PC-3 (cell line): Measurements from ENCODE around the gene SLAMF6. TPM values are rescaled to one million over a fixed set of nuclear protein-coding genes. Genes with fewer than 3 reads are reported as not detected.
"Not testable (repeated sequence)": the region's sequence is repeated elsewhere in the genome, so short reads cannot be mapped to it uniquely, and the experiment has no call there.

ENCODE experiments used
- ATAC-seq: fragments of 200-7000 bp; cut with Tn5 transposase; 2 replicates; pipeline ENCODE4 v1.9.1; 2020; ENCODE audit warnings: mild to moderate bottlenecking, moderate library complexity
- BruUV-seq: library from RNA; stranded (reverse); fragments of 400-500 nt; replicated peaks from 2 replicates; lab custom pipeline; 2021; lab: Mats Ljungman, UMichigan
- CTCF ChIA-PET: fragments of 300-600 bp; sonication (Branson Sonifier 250); formaldehyde crosslinking; loops from one replicate; lab custom pipeline; 2022; ENCODE audit warnings: antibody characterized with exemption; lab: Charles Lee
- POLR2A ChIA-PET: fragments of 300-600 bp; sonication (Branson Sonifier 250); formaldehyde crosslinking; loops from one replicate; lab custom pipeline; 2022; ENCODE audit warnings: antibody characterized with exemption; ENCODE audit not compliant: unreplicated experiment; lab: Charles Lee
- DNase-seq: peaks from one replicate; pipeline ENCODE4 v3.0.0-alpha.2; 2015
- H2AFZ ChIP-seq: fragments of 300-600 bp; sonication (generic); 2 replicates; pipeline ENCODE4 v1.6.0; 2016; ENCODE audit warnings: antibody characterized with exemption, low read length
- H3F3A ChIP-seq: fragments of 300-600 bp; sonication (generic); one replicate; pipeline ENCODE4 v1.6.0; 2017; ENCODE audit warnings: antibody characterized with exemption, low read length, control low read depth, mild to moderate bottlenecking; ENCODE audit not compliant: unreplicated experiment
- H3K27ac ChIP-seq: fragments of 300-600 bp; sonication (generic); 2 replicates; pipeline ENCODE4 v1.5.1; 2016; ENCODE audit warnings: mild to moderate bottlenecking, low read length
- H3K27me3 ChIP-seq: fragments of 300-600 bp; sonication (generic); 2 replicates; pipeline ENCODE4 v1.6.1; 2016; ENCODE audit warnings: low read length, mixed read lengths
- H3K36me3 ChIP-seq: fragments of 300-600 bp; sonication (generic); 2 replicates; pipeline ENCODE4 v1.6.1; 2016; ENCODE audit warnings: low read depth, mixed run types, low read length, mixed read lengths
- H3K4me1 ChIP-seq: fragments of 300-600 bp; sonication (generic); 2 replicates; pipeline ENCODE4 v1.5.1; 2016; ENCODE audit warnings: low read length; ENCODE audit not compliant: insufficient read depth
- H3K4me2 ChIP-seq: fragments of 300-600 bp; sonication (generic); 2 replicates; pipeline ENCODE4 v1.6.0; 2016; ENCODE audit warnings: low read length
- H3K4me3 ChIP-seq: fragments of 300-600 bp; sonication (generic); 2 replicates; pipeline ENCODE4 v1.5.1; 2016; ENCODE audit warnings: mild to moderate bottlenecking, low read length, mixed read lengths
- H3K79me2 ChIP-seq: fragments of 300-600 bp; sonication (generic); 2 replicates; pipeline ENCODE4 v1.6.1; 2017; ENCODE audit warnings: low read length, mixed read lengths
- H3K9ac ChIP-seq: fragments of 300-600 bp; sonication (generic); 2 replicates; pipeline ENCODE4 v1.6.0; 2016; ENCODE audit warnings: mild to moderate bottlenecking, low read length
- H3K9me2 ChIP-seq: fragments of 300-600 bp; sonication (generic); replicated peaks from 2 replicates; pipeline ENCODE4 v1.6.1; 2016; ENCODE audit warnings: mixed run types, low read length, mixed read lengths
- H3K9me3 ChIP-seq: fragments of 300-600 bp; sonication (generic); 2 replicates; pipeline ENCODE4 v1.6.1; 2016; ENCODE audit warnings: low read length, mixed read lengths
- H4K20me1 ChIP-seq: fragments of 300-600 bp; sonication (generic); 2 replicates; pipeline ENCODE4 v1.6.1; 2016; ENCODE audit warnings: low read length, mixed read lengths
- CTCF ChIP-seq: fragments of 300-600 bp; sonication (generic); conservative IDR thresholded peaks from 2 replicates; pipeline ENCODE4 v1.5.1; 2017; ENCODE audit warnings: antibody characterized with exemption, low read depth, mild to moderate bottlenecking, low read length
- EZH2 ChIP-seq: fragments of 300-600 bp; sonication (generic); IDR thresholded peaks from one replicate; pipeline ENCODE4 v1.6.1; 2017; ENCODE audit warnings: antibody characterized with exemption, mild to moderate bottlenecking, low read length; ENCODE audit not compliant: unreplicated experiment
- EZH2phosphoT487 ChIP-seq: fragments of 300-600 bp; sonication (generic); IDR thresholded peaks from 2 replicates; pipeline ENCODE4 v1.6.1; 2018; ENCODE audit warnings: mild to moderate bottlenecking, antibody characterized with exemption, low read length, borderline replicate concordance
- intact Hi-C: fragments of 100-400 bp; cut with micrococcal nuclease; formaldehyde crosslinking; loops from 2 replicates; pipeline ENCODE4 v1.9.0; 2023
- total RNA-seq: library from RNA; depleted of rRNA; stranded (reverse); fragments of >200 nt; gene quantifications from 2 replicates; pipeline ENCODE4 v1.2.3, GENCODE V29; 2014

The SLAMF6 gene
- total RNA-seq, 1 experiment from 2014 or later, result not detected

- Histone ChIP-seq H3F3A (no peaks in the 10 kb centered on the region), H3K4me1 (no peaks in the 10 kb centered on the region), H3K9ac (no peak overlapping the region), H3K79me2 (no peaks in the 10 kb centered on the region), H3K9me3 (0 out of 2 replicates have a peak, but pooled peaks cover 5% of the 10 kb centered on the region), H3K4me2 (no peak overlapping the region), H3K27me3 (peaks cover 21% of the 10 kb centered on the region), H3K4me3 (no peak overlapping the region), H2AFZ (no peak overlapping the region), H3K9me2 (no peaks in the 10 kb centered on the region), H4K20me1 (no peaks in the 10 kb centered on the region), H3K27ac (no peak overlapping the region), H3K36me3 (no peaks in the 10 kb centered on the region)
- no peak for ATAC-seq
- intact Hi-C loops, result no loop called here
- no TSS peak for BruUV-seq
- ChIA-PET CTCF (no interaction called here), POLR2A (no interaction called here)
- no peak for DNase-seq
- TF ChIP-seq EZH2phosphoT487, result no peak
- TF ChIP-seq EZH2, result no peak
- no peak for TF ChIP-seq CTCF
These were observed 23.4 kb downstream of the SLAMF6 start for GRCh38 chr1:160499631-160500030.

- H3K9me3 ChIP-seq, H3K27ac ChIP-seq, POLR2A ChIA-PET, H3K36me3 ChIP-seq, H3K4me3 ChIP-seq, H4K20me1 ChIP-seq, H3K4me2 ChIP-seq, H2AFZ ChIP-seq, H3F3A ChIP-seq, intact Hi-C loops, CTCF ChIA-PET, H3K9ac ChIP-seq, H3K9me2 ChIP-seq, ATAC-seq, H3K79me2 ChIP-seq, BruUV-seq, DNase-seq, H3K4me1 ChIP-seq: not testable (repeated sequence)
- peaks cover 18% of the 10 kb centered on the region for H3K27me3 ChIP-seq
These were observed 24.6 kb downstream of the SLAMF6 start for GRCh38 chr1:160498301-160499065.

- no peak overlapping the region for H3K9ac ChIP-seq
- CTCF ChIA-PET, result no interaction called here
- 0 out of 2 replicates have a peak, but pooled peaks cover 5% of the 10 kb centered on the region for H3K9me3 ChIP-seq
- H3K27me3 ChIP-seq, result peaks cover 37% of the 10 kb centered on the region
- no peaks in the 10 kb centered on the region for H4K20me1 ChIP-seq
- intact Hi-C loops, result no loop called here
- no peak for DNase-seq
- no peak overlapping the region for H3K27ac ChIP-seq
- POLR2A ChIA-PET, result no interaction called here
- BruUV-seq, result no TSS peak
- no peaks in the 10 kb centered on the region for H3F3A ChIP-seq
- H3K4me1 ChIP-seq, result no peaks in the 10 kb centered on the region
- no peak overlapping the region for H3K4me3 ChIP-seq
- no peaks in the 10 kb centered on the region for H3K9me2 ChIP-seq
- H3K36me3 ChIP-seq, result no peaks in the 10 kb centered on the region
- H2AFZ ChIP-seq, result no peak overlapping the region
- TF ChIP-seq EZH2 (no peak), EZH2phosphoT487 (no peak), CTCF (no peak)
- no peak overlapping the region for H3K4me2 ChIP-seq
- H3K79me2 ChIP-seq, result no peaks in the 10 kb centered on the region
- no peak for ATAC-seq
These were observed 26.7 kb downstream of the SLAMF6 start for GRCh38 chr1:160496334-160496733.
